GM12874 (cell line): ENCODE measurements around the gene PEA15.

Experiments
- CTCF ChIP-seq: IDR thresholded peaks from 2 replicates; pipeline ENCODE4 v1.5.1; 2011; ENCODE audit warnings: low read depth, mild to moderate bottlenecking, control low read depth, low read length, moderate library complexity; ENCODE audit not compliant: insufficient read depth

The PEA15 gene

GRCh38 chr1:160243767-160244166, 38.6 kb downstream of the PEA15 start:
- no peak for TF ChIP-seq CTCF

DNA sequence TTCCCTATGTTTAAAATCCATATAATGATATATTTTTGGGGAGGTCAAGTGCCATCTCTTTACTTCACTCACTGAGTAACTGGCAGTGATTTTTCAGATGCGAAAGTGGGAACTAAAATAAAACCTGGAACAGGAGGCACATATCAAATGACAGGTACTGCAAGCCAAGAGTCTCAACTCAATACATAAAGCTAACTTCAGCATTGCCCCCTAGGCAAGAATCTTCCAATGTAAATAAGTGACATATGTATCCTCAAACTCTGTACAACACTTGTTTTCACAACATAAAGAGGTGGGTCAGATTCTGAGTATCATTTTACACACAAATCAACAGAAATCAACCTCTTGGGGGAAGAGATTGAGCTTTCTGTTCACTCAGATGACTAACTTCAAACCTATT, 39.0 kb downstream of the PEA15 start:
- TF ChIP-seq CTCF: no peak

DNA sequence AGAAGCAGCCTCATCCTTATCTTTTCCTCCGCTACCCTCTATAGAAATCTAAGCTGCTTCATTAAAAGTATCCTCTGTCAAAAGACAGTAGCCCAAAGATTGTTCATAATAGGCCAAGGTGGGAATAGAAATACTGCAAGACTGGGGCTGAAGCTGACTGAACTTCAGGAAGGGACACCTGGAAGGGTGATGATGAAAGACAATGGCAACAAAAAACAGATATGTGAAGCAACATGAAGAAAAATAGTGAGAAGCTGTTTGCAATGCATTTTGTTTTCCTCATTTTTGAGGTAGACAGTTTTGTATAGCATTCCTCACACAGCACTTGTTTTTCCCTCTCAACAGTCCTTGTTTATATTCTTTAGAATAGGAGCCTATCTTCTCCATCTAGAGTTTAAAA, 40.2 kb downstream of the PEA15 start:
- no peak for TF ChIP-seq CTCF

- no peak for TF ChIP-seq CTCF
Measured at GRCh38 chr1:160247053-160247452, 41.9 kb downstream of the PEA15 start.

DNA sequence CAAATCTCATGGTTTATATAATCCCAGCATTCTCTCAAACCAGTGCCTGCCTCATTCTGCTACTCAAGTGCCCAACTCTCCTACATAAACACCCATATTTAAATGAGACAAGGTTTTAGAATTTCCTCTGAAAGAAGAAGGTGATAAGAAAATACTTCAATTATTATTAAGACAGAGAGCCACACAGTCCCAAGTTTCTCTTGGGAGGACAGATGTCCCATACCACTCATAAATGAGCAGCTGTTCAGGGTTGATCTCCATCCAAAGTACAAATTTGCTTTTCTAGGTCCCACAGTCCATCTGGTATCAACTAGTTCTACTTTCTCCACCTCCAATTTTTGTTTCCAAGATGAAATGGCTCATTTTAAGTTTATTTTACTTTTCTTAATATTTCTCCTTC, 45.8 kb downstream of the PEA15 start:
- no peak for TF ChIP-seq CTCF

DNA sequence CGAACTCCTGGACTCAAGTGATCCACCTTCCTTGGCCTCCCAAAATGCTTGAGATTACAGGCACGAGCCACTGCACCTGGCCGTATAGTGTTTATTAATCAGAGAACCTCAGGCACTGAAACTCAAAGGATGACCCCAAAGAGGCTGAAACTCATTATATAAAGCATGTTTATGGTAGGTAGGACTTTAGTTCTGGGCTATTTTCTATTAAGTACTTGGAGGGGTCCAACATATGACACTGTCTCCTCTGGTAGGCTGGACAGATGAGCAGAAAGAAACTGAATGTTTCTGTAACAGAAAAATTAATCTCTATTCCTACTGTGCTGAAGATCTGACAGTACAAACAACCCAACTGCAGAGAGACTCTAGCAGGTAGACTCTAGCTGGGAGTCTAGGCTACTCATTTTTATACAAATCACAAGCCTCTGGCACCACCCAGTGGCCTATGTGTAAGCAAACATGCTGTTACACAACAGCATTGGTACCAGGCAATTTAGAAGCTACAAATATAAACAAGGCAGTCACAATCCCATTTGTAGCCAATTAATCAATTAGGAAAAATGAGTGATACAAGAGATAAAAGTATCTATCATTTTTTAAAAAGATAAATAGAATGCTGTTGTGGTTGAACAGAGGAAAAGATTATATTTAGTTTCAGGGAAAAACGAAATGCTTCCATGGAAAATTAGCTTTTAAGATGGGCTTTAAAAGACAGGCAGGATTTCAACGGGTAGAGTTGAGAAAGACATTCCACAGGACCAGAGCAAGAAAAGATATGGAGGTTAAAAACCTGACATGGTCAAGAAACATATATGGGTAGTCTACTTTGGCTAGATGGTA, 46.7 kb downstream of the PEA15 start:
- TF ChIP-seq CTCF: peak; percentile 62

DNA sequence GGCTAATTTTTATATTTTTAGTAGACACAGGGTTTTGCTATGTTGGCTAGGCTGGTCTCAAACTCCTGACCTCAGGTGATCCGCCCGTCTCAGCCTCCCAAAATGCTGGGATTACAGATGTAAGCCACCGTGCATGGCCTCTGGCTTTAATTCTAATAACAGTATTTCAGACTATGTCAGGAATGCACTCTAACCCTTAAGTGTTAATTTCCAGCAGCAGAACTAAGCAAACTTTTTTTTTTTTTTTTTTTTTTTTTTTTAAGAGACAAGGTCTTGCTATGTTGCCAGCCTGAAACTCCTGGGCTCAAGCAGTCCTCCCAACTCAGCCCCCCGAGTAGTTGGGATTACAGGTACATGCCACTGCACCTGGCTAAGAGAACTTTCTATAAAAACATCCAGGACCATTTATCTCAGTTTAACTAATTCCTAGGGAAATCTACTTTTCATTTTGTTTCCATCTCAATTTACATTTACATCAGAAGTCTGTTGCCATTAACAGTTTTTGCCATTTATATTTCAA, 50.7 kb downstream of the PEA15 start:
- no peak for TF ChIP-seq CTCF
